Naive thymus-derived CD4-positive, alpha-beta T cell (primary cell): Measurements from ENCODE around the gene NXPE3. TPM values are rescaled to one million over a fixed set of nuclear protein-coding genes. Genes with fewer than 3 reads are reported as not detected.

Source experiments
- ATAC-seq: fragments of 150-1000 bp; cut with Tn5 transposase; 2 replicates; pipeline ENCODE4 v1.10.0; 2021; ENCODE audit warnings: mild to moderate bottlenecking, moderate library complexity
- CTCF ChIA-PET: fragments of 350-600 bp; sonication (Branson Sonifier 250); formaldehyde crosslinking; loops from one replicate; lab custom pipeline; 2021; ENCODE audit warnings: antibody characterized with exemption; lab: Charles Lee
- POLR2A ChIA-PET: fragments of 350-600 bp; sonication (Branson Sonifier 250); formaldehyde crosslinking; loops from one replicate; lab custom pipeline; 2021; ENCODE audit warnings: antibody characterized with exemption, inconsistent platforms; lab: Charles Lee
- DNase-seq, 9 donors: peaks; one replicate each; pipeline versions ENCODE4 v3.0.0 to v3.0.0-alpha.2; 2020 to 2022; ENCODE audit warnings: mixed read lengths in 1 of 9
- H3K27ac ChIP-seq: one replicate; pipeline ENCODE4 v1.7.0; 2013; ENCODE audit warnings: mild to moderate bottlenecking, low read depth, low read length, moderate library complexity
- H3K27me3 ChIP-seq, 2 donors: one replicate each; pipeline ENCODE4 v1.7.0; 2013; ENCODE audit warnings: low read length in 2 of 2, mild to moderate bottlenecking in 2 of 2, moderate library complexity in 2 of 2; ENCODE audit not compliant: control insufficient read depth in 2 of 2, insufficient read depth in 2 of 2
- H3K36me3 ChIP-seq, 3 experiments: 1 replicate in 2 of 3; 2 replicates in 1 of 3; pipeline ENCODE4 v1.7.0; 2013; ENCODE audit warnings: low read length in 3 of 3, mild to moderate bottlenecking in 3 of 3, moderate library complexity in 1 of 3; ENCODE audit not compliant: insufficient read depth in 3 of 3, control insufficient read depth in 2 of 3
- H3K4me1 ChIP-seq, 2 donors: one replicate each; pipeline ENCODE4 v1.7.0; 2013; ENCODE audit warnings: low read length in 2 of 2, mild to moderate bottlenecking in 2 of 2, moderate library complexity in 1 of 2; ENCODE audit not compliant: control insufficient read depth in 2 of 2, insufficient read depth in 2 of 2
- H3K4me3 ChIP-seq: 2 replicates; pipeline ENCODE4 v1.7.0; 2013; ENCODE audit warnings: mild to moderate bottlenecking, low read length
- H3K9me3 ChIP-seq, 3 experiments: 1 replicate in 2 of 3; 2 replicates in 1 of 3; pipeline ENCODE4 v1.7.0; 2013; ENCODE audit warnings: low read length in 3 of 3; ENCODE audit not compliant: control insufficient read depth in 2 of 3
- H3K27ac Mint-ChIP-seq, 9 donors: one replicate each; pipeline ENCODE4 v1.8.0; 2020 to 2022; ENCODE audit warnings: mixed read lengths in 9 of 9, mild to moderate bottlenecking in 8 of 9, moderate library complexity in 5 of 9, inconsistent platforms in 2 of 9
- H3K27me3 Mint-ChIP-seq, 5 donors: one replicate each; pipeline ENCODE4 v1.8.0; 2021 to 2022; ENCODE audit warnings: mixed read lengths in 5 of 5, mild to moderate bottlenecking in 1 of 5
- H3K36me3 Mint-ChIP-seq, 5 donors: one replicate each; pipeline ENCODE4 v1.8.0; 2020 to 2022; ENCODE audit warnings: mixed read lengths in 5 of 5, mild to moderate bottlenecking in 3 of 5, inconsistent platforms in 1 of 5
- H3K4me1 Mint-ChIP-seq, 7 donors: one replicate each; pipeline ENCODE4 v1.8.0; 2020 to 2022; ENCODE audit warnings: mixed read lengths in 7 of 7, mild to moderate bottlenecking in 3 of 7, inconsistent platforms in 1 of 7
- H3K4me3 Mint-ChIP-seq, 10 donors: one replicate each; pipeline ENCODE4 v1.8.0; 2020 to 2022; ENCODE audit warnings: mild to moderate bottlenecking in 10 of 10, mixed read lengths in 10 of 10, moderate library complexity in 6 of 10, inconsistent platforms in 2 of 10
- H3K9me3 Mint-ChIP-seq, 11 donors: one replicate each; pipeline ENCODE4 v1.8.0; 2020 to 2022; ENCODE audit warnings: mixed read lengths in 11 of 11, mild to moderate bottlenecking in 4 of 11, inconsistent platforms in 1 of 11, moderate library complexity in 1 of 11
- intact Hi-C, 2 donors: fragments of 100-400 bp; cut with micrococcal nuclease; formaldehyde crosslinking; loops; one replicate each; pipeline ENCODE4 v1.15.1; 2023
- polyA plus RNA-seq, 2 donors: library from polyadenylated mRNA; unstranded; fragments of 300-500 nt; fragmentation: Illumina TruSeq; gene quantifications; one replicate each; pipeline ENCODE4 v1.2.3, GENCODE V29; 2021
- total RNA-seq, 6 experiments: library from RNA in 5 of 6; stranded (reverse) in 5 of 6; gene quantifications; 1 replicate in 5 of 6; 2 replicates in 1 of 6; pipeline ENCODE4 v1.2.3 and lab custom pipeline; 2021 to 2026

Gene NXPE3
- total and polyA plus RNA-seq, 7 experiments from 2014 or later = 25.9 to 71.0 (median 39.3) TPM

DNA sequence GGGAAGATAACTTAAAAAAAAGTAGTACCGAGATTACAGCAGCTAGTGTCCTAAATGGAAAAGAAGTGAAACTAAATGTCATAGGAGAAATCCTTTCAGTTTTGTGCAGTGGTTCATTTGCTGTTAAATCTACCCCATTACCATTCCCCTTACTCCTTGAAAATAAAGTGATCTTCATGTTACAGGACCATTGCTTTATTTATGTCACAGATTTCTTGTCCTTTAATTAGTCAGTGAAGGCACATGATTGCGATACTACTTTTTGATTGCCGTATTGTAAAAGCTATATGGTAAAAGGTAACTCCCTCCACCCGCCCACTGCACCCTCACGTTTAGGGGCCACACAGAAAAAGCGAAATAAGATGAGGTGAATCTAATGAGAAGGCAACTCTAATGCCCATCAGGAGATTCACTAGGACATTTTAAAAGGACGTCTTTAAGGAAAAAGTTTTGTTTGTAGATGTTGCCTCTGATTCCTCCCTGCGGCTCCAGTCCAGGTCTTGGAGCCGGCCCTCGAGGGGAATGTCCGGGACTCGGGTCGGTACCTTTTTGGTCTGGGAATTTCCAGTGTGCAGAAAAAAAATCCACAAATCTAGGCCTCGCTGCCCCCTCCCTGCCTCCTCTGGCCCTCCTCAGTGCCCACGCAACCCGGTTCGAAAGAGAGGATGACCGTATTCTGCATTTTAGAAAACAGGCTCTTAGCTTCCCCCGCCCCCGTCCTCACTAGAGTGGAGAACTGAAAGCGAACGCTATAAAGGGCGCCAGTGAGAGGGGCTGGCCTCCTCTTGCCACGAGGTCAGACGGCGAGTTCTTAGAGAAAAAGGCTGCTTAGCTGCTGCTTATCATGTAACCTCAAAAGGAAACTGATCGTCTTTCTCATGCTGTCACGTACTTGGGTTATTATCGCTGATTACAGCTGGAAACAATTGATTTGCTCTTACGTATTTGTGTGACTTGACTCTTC lies 48.5 kb downstream of the NXPE3 start:
- H3K27me3 Mint-ChIP-seq = no peaks in the 10 kb centered on the region
- intact Hi-C loops = loop anchor here (1.0 to 5.0 kb wide), 7 partner anchors 18 to 1335 kb away; partner anchors contain the start of genes NXPE3 (in 1 of the 2) and TMEM45A (in 1 of the 2)
- H3K9me3 Mint-ChIP-seq = no peaks in the 10 kb centered on the region
- Histone ChIP-seq H3K4me3 (peak overlapping the region; percentile 66), H3K4me1 (peaks cover 13 to 28% of the 10 kb centered on the region in 2 donors), H3K27me3 (no peaks in the 10 kb centered on the region), H3K9me3 (no peaks in the 10 kb centered on the region), H3K27ac (peak overlapping the region; percentile 88), H3K36me3 (no peaks in the 10 kb centered on the region)
- peak overlapping the region; percentile 94 to 99 (median 97) for H3K27ac Mint-ChIP-seq
- H3K36me3 Mint-ChIP-seq = peaks cover 0 to 29% (median 6%) of the 10 kb centered on the region in 5 donors
- H3K4me1 Mint-ChIP-seq = peaks cover 31 to 76% (median 63%) of the 10 kb centered on the region in 7 donors
- peak overlapping the region; percentile 85 to 97 (median 95) for H3K4me3 Mint-ChIP-seq
- DNase-seq = peak; percentile 52 to 86 (median 73)
- ATAC-seq = peak; percentile 86
- ChIA-PET POLR2A (interaction anchor here (0.6 to 5.2 kb wide), 14 partner anchors 10 to 395 kb away, joined by 3 to 101 read pairs (median 6); partner anchors contain the start of genes NFKBIZ and NXPE3), CTCF (interaction anchor here (0.7 to 2.8 kb wide), 11 partner anchors 11 to 401 kb away, joined by 3 to 19 read pairs (median 4); partner anchors contain the start of gene NFKBIZ)

DNA sequence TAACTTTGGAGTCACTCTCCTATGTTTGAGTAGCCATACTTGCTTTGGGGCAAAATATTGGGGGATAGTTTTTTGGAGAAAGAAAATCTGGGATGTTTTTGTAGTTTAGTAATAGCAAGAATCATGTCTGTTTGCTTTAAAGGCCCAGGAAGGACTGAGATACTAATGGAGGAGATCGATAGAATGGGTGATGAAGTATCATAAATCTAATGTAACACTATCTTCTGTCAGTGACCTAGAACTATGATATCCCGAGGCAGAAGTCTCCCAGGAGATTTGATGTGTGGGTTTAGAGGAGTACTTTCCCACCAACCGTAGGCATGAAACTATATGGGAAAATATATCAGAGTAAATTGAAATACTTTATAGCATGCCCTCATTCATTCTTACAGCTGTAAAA lies 49.3 kb downstream of the NXPE3 start:
- Histone ChIP-seq H3K4me3 (peak overlapping the region; percentile 59), H3K9me3 (no peaks in the 10 kb centered on the region), H3K36me3 (no peaks in the 10 kb centered on the region), H3K4me1 (peaks cover 13 to 29% of the 10 kb centered on the region in 2 donors), H3K27ac (peak overlapping the region; percentile 88), H3K27me3 (no peaks in the 10 kb centered on the region)
- H3K27me3 Mint-ChIP-seq = no peaks in the 10 kb centered on the region
- H3K27ac Mint-ChIP-seq = peak overlapping the region; percentile 94 to 99 (median 97)
- ChIA-PET CTCF (interaction anchor here (0.7 to 2.8 kb wide), 7 partner anchors 12 to 400 kb away, joined by 3 to 19 read pairs (median 5); partner anchors contain the start of gene NFKBIZ), POLR2A (interaction anchor here (0.7 to 5.2 kb wide), 13 partner anchors 9 to 394 kb away, joined by 3 to 101 read pairs (median 5); partner anchors contain the start of genes NFKBIZ and NXPE3)
- peaks cover 37 to 78% (median 67%) of the 10 kb centered on the region in 7 donors for H3K4me1 Mint-ChIP-seq
- H3K4me3 Mint-ChIP-seq = peak overlapping the region; percentile 85 to 97 (median 95)
- no peak for ATAC-seq
- H3K9me3 Mint-ChIP-seq = no peaks in the 10 kb centered on the region
- H3K36me3 Mint-ChIP-seq = peaks cover 0 to 34% (median 6%) of the 10 kb centered on the region in 5 donors
- no peak for DNase-seq
- intact Hi-C loops = loop anchor here (2.0 to 5.0 kb wide), 4 partner anchors 111 to 1336 kb away; partner anchors contain the start of gene TMEM45A (in 1 of the 2)

DNA sequence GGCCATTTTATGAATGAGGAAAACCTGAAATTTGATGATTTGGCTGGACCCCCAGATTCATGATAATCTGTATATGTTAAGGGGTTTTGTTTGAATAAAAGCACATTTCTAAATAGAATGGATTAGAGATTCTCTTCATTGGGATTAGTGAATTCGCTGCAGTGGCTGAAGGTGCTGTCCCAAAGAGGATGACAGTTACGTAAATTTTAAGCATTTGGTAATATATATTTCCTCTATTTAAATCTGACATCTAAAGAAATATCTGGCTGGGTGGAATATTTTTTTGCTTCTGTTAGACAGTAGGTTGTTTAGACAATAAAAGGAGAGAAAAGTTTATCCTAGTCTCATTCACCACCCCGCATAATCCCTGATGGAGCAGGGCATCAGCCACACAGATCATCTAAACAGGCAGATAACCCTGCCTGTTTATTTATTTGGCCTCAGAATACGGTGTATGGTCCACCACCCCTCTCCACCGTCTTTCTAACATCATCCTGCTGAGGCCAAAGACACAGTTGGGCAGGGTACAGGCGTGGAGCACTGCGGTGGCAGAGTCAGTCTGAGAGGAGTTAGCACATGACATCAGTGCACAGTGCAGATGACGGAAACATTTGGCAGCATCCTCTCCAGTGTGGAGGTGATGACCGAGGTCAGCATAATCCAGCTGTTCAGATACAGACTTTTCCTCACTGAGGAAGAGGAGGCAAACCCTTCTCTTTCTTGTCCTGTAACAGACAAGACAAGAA lies 49.9 kb downstream of the NXPE3 start:
- CTCF ChIA-PET = interaction anchor here (0.7 to 1.5 kb wide), 3 partner anchors 19 to 396 kb away, joined by 3 to 7 read pairs (median 3); no protein-coding TSS in a partner anchor
- H3K4me3 Mint-ChIP-seq = peak overlapping the region; percentile 85 to 97 (median 95)

DNA sequence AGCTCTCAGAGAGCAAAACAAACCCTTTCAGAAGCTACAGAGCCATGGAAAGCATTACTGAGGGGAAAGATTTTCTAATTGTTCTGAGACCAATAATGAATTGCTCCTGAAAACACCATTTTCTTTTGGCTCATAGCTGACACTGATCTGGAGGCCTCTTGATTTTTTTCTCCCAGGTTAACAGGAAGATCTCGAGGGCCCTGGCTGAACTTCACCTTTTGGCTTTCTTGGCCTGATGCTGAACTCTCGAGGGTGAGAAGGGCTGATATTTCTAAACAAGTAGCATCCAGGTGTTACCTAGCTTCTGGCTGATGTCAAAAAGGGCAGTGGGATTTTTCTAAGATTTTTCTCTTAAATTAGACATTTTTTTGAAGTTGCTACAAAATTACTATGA lies 50.4 kb downstream of the NXPE3 start:
- no peaks in the 10 kb centered on the region for H3K9me3 ChIP-seq
- CTCF ChIA-PET = interaction anchor here (0.8 to 1.5 kb wide), 3 partner anchors 19 to 396 kb away, joined by 3 to 7 read pairs (median 4); no protein-coding TSS in a partner anchor
- intact Hi-C loops = loop anchor here (1.0 to 5.0 kb wide), 5 partner anchors 8 to 1337 kb away; partner anchors contain the start of gene TMEM45A (in 1 of the 2)
- no peaks in the 10 kb centered on the region for H3K36me3 ChIP-seq
- H3K9me3 Mint-ChIP-seq = peaks cover 0 to 3% (median 0%) of the 10 kb centered on the region in 11 donors
- H3K4me3 Mint-ChIP-seq = peak overlapping the region; percentile 83 to 97 (median 94)
- ATAC-seq (no peak), DNase-seq (no peak)
- H3K27ac ChIP-seq = peak overlapping the region; percentile 88
- H3K4me1 ChIP-seq = peaks cover 13 to 40% of the 10 kb centered on the region in 2 donors
- POLR2A ChIA-PET = interaction anchor here (0.5 to 5.2 kb wide), 12 partner anchors 10 to 400 kb away, joined by 3 to 101 read pairs (median 4); partner anchors contain the start of gene NFKBIZ
- H3K27me3 ChIP-seq = no peaks in the 10 kb centered on the region
- H3K27me3 Mint-ChIP-seq = no peaks in the 10 kb centered on the region
- H3K36me3 Mint-ChIP-seq = peaks cover 0 to 41% (median 10%) of the 10 kb centered on the region in 5 donors
- peak overlapping the region; percentile 94 to 99 (median 97) for H3K27ac Mint-ChIP-seq
- peaks cover 48 to 90% (median 75%) of the 10 kb centered on the region in 7 donors for H3K4me1 Mint-ChIP-seq
- peak overlapping the region; percentile 59 for H3K4me3 ChIP-seq

More for the DNA sequence above, 49.9 kb downstream of the NXPE3 start:
- DNase-seq = peak in 4 of 9 donors; percentile 21 to 53 (median 35)
- H3K27ac Mint-ChIP-seq = peak overlapping the region; percentile 94 to 99 (median 97)
- intact Hi-C loops = loop anchor here (1.0 to 5.0 kb wide), 5 partner anchors 8 to 1337 kb away; partner anchors contain the start of gene TMEM45A (in 1 of the 2)
- Histone ChIP-seq H3K27ac (peak overlapping the region; percentile 88), H3K4me3 (peak overlapping the region; percentile 59), H3K27me3 (no peaks in the 10 kb centered on the region), H3K36me3 (no peaks in the 10 kb centered on the region), H3K4me1 (peaks cover 13 to 35% of the 10 kb centered on the region in 2 donors), H3K9me3 (no peaks in the 10 kb centered on the region)
- H3K4me1 Mint-ChIP-seq = peaks cover 42 to 84% (median 73%) of the 10 kb centered on the region in 7 donors
- peaks cover 0 to 3% (median 0%) of the 10 kb centered on the region in 11 donors for H3K9me3 Mint-ChIP-seq
- H3K27me3 Mint-ChIP-seq = no peaks in the 10 kb centered on the region
- H3K36me3 Mint-ChIP-seq = peaks cover 0 to 37% (median 10%) of the 10 kb centered on the region in 5 donors
- ATAC-seq = peak; percentile 64
- POLR2A ChIA-PET = interaction anchor here (0.7 to 5.2 kb wide), 17 partner anchors 9 to 393 kb away, joined by 3 to 101 read pairs (median 5); partner anchors contain the start of genes NFKBIZ and NXPE3

DNA sequence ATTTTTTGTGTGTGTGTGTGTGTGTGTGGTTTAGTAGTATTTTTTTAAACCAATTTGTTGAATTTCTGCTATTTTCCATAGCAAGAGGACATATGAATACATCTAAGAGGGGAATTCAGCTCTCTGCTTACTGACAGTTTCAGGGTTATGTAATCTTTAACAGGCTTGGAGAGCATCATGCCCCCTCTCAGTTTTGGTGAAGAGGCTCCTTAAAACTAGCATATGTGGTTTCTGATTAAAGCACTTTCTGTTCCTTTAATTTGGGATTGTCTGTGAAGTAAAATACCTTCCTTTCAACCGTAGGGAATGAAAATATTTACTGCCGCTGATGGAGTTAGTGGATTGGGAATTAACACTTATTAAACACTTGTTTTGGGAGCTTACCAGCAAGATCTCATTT lies 50.9 kb downstream of the NXPE3 start:
- DNase-seq (peak in 1 of 9 donors; percentile 28), ATAC-seq (no peak)
- H3K27me3 ChIP-seq = no peaks in the 10 kb centered on the region
- H3K9me3 ChIP-seq = no peaks in the 10 kb centered on the region
- H3K27me3 Mint-ChIP-seq = no peaks in the 10 kb centered on the region
- CTCF ChIA-PET = interaction anchor here (0.8 to 1.5 kb wide), 4 partner anchors 20 to 395 kb away, joined by 3 to 7 read pairs (median 4); no protein-coding TSS in a partner anchor
- H3K27ac ChIP-seq = peak overlapping the region; percentile 88
- H3K4me1 ChIP-seq = peaks cover 13 to 40% of the 10 kb centered on the region in 2 donors
- H3K9me3 Mint-ChIP-seq = peaks cover 0 to 3% (median 0%) of the 10 kb centered on the region in 11 donors
- POLR2A ChIA-PET = interaction anchor here (0.5 to 5.2 kb wide), 12 partner anchors 9 to 399 kb away, joined by 3 to 101 read pairs (median 4); partner anchors contain the start of gene NFKBIZ
- peaks cover 50 to 91% (median 75%) of the 10 kb centered on the region in 7 donors for H3K4me1 Mint-ChIP-seq
- peaks cover 0 to 41% (median 7%) of the 10 kb centered on the region in 5 donors for H3K36me3 Mint-ChIP-seq
- H3K27ac Mint-ChIP-seq = peak overlapping the region; percentile 94 to 99 (median 97)
- H3K4me3 Mint-ChIP-seq = peak overlapping the region in 9 of 10 donors; percentile 83 to 97 (median 93)
- H3K4me3 ChIP-seq = no peak overlapping the region
- H3K36me3 ChIP-seq = no peaks in the 10 kb centered on the region
- intact Hi-C loops = loop anchor here (1.0 to 5.0 kb wide), 5 partner anchors 7 to 1338 kb away; partner anchors contain the start of gene TMEM45A (in 1 of the 2)
